Activated naive CD4-positive, alpha-beta T cell treated with Interleukin-2 at 50 U/mL for 16 hours (primary cell): ENCODE measurements around the gene ADA.

Experiments used
- DNase-seq: peaks from one replicate; pipeline ENCODE4 v3.0.0-alpha.2; 2020

The ADA gene

GRCh38 chr20:44643596-44644229, 7.8 kb downstream of the ADA start:
- peak; percentile 49 for DNase-seq

GRCh38 chr20:44643154-44643519, 8.4 kb downstream of the ADA start:
- no peak for DNase-seq

GRCh38 chr20:44642203-44643153, 9.0 kb downstream of the ADA start:
- peak; percentile 32 for DNase-seq

DNA sequence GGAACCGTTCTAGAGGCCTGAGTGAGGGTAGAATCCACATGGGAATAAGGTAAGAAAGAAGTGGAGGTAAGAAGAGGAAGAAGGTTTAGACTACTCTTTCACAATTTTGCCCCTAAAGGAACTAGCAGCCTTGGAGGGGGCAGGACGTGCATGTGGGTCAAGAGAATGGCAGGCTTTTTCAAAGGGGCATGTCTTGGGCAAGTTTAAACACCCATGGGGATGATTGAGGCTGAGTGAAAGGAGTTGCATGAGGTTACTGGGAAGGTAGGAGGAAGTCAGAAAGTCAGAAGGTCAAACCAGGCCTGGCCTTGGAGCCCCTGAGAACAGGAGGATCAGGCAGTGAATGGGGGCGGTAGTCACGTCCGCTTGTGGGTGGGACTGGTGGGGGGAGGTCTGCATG, 10.2 kb downstream of the ADA start:
- DNase-seq, result no peak

GRCh38 chr20:44640522-44640921, 11.0 kb downstream of the ADA start:
- no peak for DNase-seq

DNA sequence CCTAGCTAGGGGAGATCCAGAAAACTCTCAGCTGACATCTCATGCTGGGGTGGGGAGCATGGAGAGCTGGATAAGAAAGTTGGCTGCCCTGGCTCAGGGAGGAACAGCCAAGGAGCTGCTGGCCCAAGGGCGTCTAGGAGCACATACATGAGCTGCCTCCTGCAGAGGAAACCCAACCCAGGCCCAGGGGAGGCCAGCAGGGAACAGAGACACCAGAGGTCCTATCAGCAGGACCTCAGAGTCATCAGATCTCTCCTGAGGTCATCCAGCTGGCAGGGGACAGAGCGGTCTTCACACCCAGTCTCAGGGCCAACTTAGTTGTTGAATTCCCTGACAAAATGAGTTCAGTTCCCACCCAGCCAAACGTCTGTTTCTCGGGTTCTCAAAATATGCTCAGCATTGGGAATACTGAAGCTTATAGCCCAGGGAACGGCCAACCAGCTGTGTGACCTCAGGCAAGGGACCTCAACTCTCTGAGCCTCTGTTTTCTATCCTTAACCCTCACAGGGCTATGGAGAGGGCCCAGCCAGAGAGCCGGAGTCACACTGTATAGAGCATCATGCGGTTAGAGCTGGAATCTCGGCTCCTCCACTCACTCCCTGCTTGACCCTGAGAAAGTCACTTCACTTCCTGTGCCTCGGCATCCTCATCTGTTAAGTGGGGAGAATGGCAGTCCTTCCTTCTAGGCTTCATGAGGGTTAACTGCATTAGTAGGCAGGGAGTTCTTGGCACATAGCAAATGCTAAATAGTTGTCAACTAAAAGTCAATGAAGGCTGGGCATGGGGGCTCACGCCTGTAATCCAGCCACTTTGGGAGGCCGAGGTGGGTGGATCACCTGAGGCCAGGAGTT, 13.8 kb downstream of the ADA start:
- DNase-seq, result no peak

- DNase-seq, result no peak
Measured at GRCh38 chr20:44637042-44637441, 14.5 kb downstream of the ADA start.

GRCh38 chr20:44635877-44636276, 15.6 kb downstream of the ADA start:
- DNase-seq, result no peak

- DNase-seq, result no peak
Measured at GRCh38 chr20:44633872-44634600, 17.5 kb downstream of the ADA start.

GRCh38 chr20:44633187-44633810, 18.2 kb downstream of the ADA start:
- no peak for DNase-seq

DNA sequence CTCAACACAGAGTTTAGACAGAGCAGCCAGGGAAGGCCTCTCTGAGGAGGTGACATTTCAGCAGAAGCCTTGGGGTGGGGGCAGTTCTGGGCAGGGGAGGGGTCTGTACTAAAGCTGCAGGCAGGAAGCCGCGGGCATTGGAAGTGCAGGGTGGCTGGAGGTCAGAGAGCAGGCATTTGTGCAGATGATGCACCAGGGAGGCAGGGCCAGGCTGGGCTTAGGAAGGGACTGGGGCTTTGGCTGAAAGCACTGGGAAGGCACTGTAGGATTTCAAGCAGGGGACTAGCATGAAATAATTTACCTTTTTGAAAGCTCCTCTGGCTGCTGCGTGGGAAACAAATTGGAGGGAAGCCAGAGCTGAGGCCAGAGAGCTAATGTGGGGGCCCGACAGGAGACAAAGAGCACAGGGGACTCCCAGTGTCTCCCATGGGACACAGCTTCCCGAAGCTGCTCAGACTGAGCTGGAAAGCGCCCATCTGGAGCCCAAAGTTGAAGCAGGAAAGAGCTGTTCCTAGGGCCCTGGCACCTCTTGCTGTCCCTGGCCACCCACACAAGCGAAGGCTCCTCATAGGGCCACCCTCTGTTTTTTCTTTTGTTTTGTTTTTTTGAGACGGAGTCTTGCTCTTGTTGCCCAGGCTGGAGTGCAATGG, 19.3 kb downstream of the ADA start:
- DNase-seq, result no peak

DNA sequence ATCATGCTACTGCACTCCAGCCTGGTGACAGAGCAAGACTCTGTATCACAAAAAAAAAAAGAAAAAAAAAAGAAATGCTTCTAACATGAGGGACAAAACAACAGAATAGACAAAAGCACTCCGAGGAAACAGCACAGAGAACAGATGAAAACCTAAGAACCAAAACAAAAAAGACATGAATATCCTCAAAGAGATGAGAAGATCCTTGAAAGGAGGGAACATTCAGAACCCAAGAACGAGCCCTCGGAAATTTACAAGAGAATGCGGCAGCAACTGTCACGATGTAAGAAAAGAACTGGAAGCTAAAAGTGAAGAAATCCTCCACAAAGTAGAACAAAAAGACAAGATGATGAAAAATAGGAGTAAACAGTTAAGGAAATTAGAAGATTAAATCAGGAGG, 21.2 kb downstream of the ADA start:
- no peak for DNase-seq

- no peak for DNase-seq
Measured at GRCh38 chr20:44629542-44629941, 22.0 kb downstream of the ADA start.

GRCh38 chr20:44629017-44629385, 22.5 kb downstream of the ADA start:
- no peak for DNase-seq

DNA sequence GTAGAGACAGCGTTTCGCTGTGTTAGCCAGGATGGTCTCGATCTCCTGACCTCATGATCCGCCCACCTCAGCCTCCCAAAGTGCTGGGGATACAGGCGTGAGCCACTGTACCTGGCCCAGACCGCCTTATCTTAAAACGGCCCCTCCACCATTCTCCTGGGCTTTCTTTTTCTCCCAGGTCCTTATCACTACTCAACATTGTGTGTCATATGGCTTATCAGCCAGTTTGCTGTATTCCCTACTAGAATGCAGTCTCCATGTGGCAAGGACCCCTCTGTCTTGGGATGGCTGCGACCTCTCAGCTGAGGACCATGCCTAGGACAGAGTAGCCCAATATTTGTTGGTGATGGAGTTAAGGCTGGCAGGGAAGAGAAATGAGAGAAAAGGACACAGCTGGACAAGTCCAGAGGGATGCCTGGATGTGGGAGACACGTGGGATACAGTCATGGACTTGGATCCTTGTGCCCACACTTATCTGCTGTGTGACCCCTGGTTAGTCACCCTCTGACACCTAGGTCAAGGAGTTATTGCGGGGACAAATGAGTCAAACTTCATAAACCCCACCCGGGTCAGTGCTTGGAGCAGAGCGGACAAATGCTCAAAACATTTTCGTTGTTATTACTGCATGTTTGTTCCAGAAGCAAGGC, 24.0 kb downstream of the ADA start:
- DNase-seq, result no peak

DNA sequence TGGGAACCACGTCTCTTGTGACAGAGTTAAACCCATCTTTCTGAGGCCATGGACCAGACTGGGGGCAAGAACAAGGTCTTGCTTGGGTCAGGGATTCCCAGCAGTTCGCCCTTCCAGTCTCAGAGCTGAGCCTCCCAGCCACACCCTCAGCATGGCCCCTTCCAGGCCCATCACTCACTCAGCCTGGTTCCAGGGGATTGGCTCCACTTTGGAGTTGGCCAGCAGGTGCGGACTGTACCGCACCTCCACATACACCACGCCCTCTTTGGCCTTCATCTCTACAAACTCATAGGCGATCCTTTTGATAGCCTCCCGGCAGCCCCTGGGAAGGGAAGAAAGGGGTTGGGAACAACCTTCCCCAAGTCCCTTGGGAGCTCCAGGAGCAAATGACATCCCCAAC, 25.2 kb downstream of the ADA start:
- no peak for DNase-seq

DNA sequence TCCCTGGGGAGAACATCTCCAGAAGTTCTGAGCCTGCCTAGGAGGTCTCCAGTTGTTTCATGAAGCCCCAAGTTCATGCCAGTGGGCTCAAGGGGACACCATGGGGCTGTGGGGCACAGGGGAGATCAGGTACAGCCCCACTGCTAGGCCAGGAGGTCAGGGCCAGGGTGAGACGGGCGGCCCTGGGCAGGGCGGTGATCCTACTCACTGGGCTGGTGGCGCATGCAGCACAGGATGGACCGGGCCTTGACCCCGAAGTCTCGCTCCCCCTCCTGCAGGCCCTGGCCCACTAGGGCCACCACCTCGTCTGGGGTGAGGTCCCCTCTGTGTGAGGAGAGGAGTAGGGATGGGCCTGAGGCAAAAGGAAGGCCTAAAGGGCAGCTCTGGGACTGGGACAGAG, 26.1 kb downstream of the ADA start:
- DNase-seq, result no peak

DNA sequence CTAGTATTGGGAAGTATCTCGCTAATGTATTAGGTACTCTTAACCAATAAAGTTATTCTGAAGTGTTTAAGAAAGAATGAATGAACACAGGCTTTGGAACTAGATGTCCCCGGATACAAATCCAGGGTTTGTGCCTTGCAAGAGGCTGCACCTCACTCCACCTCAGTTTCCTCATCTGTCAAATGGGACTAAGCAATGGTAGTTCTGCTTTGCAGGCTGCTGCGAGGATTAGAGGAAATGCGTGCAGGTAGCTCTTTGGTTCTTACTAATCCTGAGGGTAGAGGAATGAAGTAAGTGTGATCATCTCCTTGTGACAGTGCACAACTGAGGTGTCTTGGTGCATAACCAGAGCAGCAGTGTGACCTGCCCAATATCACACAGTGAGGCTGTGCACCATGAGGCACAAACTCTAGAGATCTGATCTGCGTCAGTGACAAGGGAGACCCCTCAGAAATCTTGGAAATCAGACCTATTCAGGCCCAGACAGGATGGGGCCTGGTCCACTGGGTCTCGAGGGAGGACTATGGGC, 26.7 kb downstream of the ADA start:
- no peak for DNase-seq

DNA sequence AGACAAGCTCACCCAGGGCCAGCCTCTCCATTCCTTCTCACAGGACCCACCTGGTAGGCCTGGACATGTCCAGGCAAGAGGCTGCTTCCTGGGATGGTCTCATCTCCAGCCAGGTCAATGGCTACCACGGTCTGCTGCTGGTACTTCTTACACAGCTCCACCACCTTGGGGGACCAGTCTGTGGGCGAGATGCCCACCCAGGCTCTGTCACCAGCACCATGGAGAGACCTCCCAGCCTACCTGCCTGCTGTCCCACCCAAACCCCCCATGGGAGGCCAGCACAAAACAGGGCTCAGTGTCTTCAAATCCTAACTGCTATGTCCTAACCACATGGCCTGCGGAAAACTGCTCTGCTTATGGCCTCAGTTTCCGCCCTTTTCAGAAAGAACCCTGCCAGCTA, 27.3 kb downstream of the ADA start:
- no peak for DNase-seq

GRCh38 chr20:44622501-44623270, 28.8 kb downstream of the ADA start:
- DNase-seq, result no peak
